ENCODE data around the gene TOM1L2. TPM values are rescaled to one million over a fixed set of nuclear protein-coding genes. Genes with fewer than 3 reads are reported as not detected.

Gene TOM1L2
- total RNA-seq, 2 donors from 2014 or later, result 42.2 to 44.2 TPM

DNA sequence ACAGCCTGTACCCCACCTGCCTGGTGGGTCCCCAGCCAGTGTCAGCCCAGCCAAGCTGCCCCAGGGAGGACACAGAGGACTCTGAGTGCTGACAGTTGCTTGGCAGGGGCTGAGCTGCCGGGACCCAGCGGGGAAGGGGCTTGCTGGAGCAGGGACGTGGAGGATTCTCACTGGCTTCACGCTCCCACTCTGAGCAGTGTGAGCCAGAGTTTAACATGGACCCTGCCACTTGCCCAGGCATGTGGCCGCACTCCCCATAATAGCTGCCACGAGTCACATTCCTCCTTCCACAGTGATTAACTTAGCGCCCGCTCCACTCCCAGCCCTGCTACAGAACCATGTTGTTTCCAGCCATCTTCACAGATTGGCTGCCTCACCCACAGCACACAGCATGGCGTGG is 166.6 kb downstream of the TOM1L2 start:
- H3K9me3 ChIP-seq (ENCODE audit: control insufficient read depth, low read length, poor library complexity, severe bottlenecking), result no peaks in the 10 kb centered on the region
- no peak overlapping the region for H3K4me3 Mint-ChIP-seq
- H3K4me1 Mint-ChIP-seq, result peaks cover 8% of the 10 kb centered on the region
- no peak for ATAC-seq
- peak overlapping the region; percentile 8 for H3K27ac Mint-ChIP-seq
- peaks cover 2% of the 10 kb centered on the region for H3K36me3 Mint-ChIP-seq (ENCODE audit: low read depth)
- no peaks in the 10 kb centered on the region for H3K27me3 Mint-ChIP-seq
- no peak for DNase-seq

DNA sequence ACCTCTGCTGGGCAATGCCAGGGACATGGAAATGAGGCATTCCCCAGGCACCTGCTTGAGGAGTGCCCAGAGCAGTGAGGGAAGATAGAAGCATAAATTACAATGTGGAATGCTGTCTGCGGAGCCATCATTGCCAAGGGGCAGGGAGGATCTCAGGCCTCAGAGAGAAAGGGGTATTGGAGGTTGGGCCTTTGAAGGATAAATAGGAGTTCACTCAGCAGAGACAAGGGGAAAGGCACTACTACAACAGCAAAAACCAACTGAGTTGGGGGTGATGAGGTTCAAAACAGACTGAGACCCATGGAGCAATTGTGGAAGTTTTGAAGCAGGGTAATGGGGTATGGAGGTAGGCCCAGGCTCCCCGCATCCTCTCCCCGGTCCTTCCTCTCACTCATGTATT is 168.2 kb downstream of the TOM1L2 start:
- H3K4me3 Mint-ChIP-seq, result no peak overlapping the region
- no peaks in the 10 kb centered on the region for H3K27me3 Mint-ChIP-seq
- ATAC-seq (no peak), DNase-seq (no peak)
- H3K36me3 Mint-ChIP-seq (ENCODE audit: low read depth), result peaks cover 2% of the 10 kb centered on the region
- H3K4me1 Mint-ChIP-seq, result peaks cover 8% of the 10 kb centered on the region
- peak overlapping the region; percentile 47 for H3K27ac Mint-ChIP-seq
- no peaks in the 10 kb centered on the region for H3K9me3 ChIP-seq (ENCODE audit: control insufficient read depth, low read length, poor library complexity, severe bottlenecking)

DNA sequence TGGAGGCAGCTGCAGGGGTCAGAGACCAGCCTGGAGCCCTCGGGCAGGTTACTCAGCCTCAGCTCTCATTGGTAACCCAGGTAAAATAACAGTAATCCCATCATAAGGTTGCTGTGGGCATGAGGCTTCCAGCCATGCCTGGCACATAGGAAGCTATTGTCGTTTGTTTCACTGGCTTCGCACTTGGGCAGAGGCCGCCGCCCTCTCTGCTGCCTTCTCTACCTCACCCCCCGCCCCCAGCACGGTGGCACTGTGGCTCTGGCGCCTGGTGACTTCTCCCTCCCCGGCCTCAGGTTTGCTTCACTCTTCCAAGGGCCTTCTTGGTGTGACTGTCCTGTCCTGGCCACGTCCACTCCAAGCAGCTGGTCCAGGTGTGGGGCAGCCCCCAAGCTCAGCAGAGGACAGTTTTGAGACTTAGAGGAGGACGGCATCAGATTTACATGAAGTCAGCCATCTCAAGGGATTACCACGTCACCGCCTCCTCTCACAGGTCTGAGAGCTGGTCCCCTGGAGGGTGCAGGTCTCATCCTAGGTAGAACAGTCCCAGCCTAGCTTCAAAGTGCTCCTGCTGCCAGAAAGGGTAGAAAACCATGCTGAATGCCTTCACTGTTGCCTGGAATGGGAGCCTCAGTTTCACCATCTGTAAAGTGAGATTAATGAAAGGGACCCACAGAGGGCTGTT is 170.3 kb downstream of the TOM1L2 start:
- ATAC-seq (no peak), DNase-seq (no peak)
- Mint-ChIP-seq H3K4me3 (no peak overlapping the region), H3K4me1 (peaks cover 5% of the 10 kb centered on the region), H3K27ac (no peak overlapping the region), H3K36me3 (ENCODE audit: low read depth) (peaks cover 2% of the 10 kb centered on the region), H3K27me3 (no peaks in the 10 kb centered on the region)
- H3K9me3 ChIP-seq (ENCODE audit: control insufficient read depth, low read length, poor library complexity, severe bottlenecking), result no peaks in the 10 kb centered on the region

DNA sequence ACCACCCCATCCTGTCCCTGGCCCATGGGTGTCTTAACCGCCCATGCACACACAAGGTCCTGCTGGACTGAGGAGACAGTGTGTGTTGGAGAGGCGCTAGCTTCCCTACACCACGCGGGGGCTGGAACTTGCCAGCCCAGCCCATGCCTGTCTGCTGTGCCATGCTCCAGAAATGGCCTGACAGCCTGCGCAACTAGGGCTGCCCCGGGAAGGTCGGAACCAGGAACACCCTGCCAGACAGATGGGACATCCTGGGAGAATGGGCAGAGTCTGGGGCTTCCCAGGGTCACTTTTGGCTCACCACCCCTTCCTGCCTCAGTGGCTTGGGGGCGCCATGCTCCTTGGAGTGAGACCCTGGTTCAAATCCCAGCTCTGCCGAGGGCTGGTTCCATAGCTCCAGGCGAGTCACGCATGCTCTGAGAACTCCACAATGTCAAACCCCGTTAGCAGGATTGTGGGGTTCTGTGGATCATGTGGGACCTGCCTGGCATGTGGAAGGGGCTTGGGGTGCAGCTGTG is 171.6 kb downstream of the TOM1L2 start:
- Mint-ChIP-seq H3K36me3 (ENCODE audit: low read depth) (peaks cover 2% of the 10 kb centered on the region), H3K4me3 (no peak overlapping the region), H3K27ac (no peak overlapping the region), H3K27me3 (no peaks in the 10 kb centered on the region), H3K4me1 (no peaks in the 10 kb centered on the region)
- DNase-seq (no peak), ATAC-seq (no peak)
- no peaks in the 10 kb centered on the region for H3K9me3 ChIP-seq (ENCODE audit: control insufficient read depth, low read length, poor library complexity, severe bottlenecking)

DNA sequence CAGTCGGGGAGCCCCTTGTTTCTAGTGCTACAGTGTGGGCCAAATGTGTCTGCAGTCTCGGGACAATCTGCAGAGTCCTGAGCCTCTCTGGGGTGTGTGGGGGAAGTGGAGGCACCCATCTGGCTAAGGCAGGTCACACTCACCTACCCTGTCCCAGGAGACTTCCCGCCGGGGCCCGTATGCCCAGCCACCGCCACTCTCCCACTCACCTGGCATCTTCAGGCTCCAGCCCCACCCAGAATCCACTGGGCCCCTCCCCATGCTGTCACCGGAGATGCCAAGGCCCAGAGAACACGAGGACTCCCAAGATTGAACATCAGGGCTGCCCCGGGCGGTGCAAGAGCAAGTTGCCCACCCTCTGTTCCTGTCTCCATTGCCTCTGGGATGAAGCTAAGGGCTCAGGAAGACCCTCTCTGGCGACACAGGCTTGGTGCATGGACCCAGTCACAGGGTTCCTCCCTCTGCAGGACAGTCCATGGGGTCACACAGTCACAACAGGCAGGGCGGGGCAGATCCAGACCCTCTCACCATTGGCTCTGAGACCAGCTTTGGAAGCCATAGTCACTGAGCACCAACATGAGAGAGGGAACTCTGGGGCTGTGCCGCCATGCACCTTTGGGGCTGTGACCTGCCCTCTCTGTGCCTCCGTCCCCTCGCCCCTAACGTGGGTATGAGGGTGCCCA is 173.5 kb downstream of the TOM1L2 start:
- H3K27me3 Mint-ChIP-seq, result no peaks in the 10 kb centered on the region
- H3K4me3 Mint-ChIP-seq, result no peak overlapping the region
- H3K4me1 Mint-ChIP-seq, result peaks cover 4% of the 10 kb centered on the region
- no peak overlapping the region for H3K27ac Mint-ChIP-seq
- ATAC-seq, result no peak
- no peak for DNase-seq
- H3K36me3 Mint-ChIP-seq (ENCODE audit: low read depth), result no peaks in the 10 kb centered on the region
- H3K9me3 ChIP-seq (ENCODE audit: control insufficient read depth, low read length, poor library complexity, severe bottlenecking), result no peaks in the 10 kb centered on the region

DNA sequence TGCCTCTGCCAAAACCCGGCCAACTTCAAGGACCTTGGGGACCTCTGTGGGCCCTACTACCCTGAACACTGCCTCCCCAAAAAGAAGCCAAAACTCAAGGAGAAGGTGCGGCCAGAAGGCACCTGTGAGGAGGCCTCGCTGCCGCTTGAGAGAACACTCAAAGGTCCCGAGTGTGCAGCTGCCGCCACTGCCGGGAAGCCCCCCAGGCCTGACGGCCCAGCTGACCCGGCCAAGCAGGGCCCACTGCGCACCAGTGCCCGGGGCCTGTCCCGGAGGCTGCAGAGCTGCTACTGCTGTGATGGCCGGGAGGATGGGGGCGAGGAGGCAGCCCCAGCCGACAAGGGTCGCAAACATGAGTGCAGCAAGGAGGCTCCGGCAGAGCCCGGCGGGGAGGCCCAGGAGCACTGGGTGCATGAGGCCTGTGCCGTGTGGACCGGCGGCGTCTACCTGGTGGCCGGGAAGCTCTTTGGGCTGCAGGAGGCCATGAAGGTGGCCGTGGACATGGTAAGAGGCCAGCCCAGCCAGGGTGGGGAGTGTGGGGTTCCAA is 174.1 kb downstream of the TOM1L2 start:
- Mint-ChIP-seq H3K36me3 (ENCODE audit: low read depth) (no peaks in the 10 kb centered on the region), H3K27ac (no peak overlapping the region), H3K27me3 (no peaks in the 10 kb centered on the region), H3K4me3 (no peak overlapping the region), H3K4me1 (peaks cover 9% of the 10 kb centered on the region)
- DNase-seq, result no peak
- no peaks in the 10 kb centered on the region for H3K9me3 ChIP-seq (ENCODE audit: control insufficient read depth, low read length, poor library complexity, severe bottlenecking)
- ATAC-seq, result no peak

DNA sequence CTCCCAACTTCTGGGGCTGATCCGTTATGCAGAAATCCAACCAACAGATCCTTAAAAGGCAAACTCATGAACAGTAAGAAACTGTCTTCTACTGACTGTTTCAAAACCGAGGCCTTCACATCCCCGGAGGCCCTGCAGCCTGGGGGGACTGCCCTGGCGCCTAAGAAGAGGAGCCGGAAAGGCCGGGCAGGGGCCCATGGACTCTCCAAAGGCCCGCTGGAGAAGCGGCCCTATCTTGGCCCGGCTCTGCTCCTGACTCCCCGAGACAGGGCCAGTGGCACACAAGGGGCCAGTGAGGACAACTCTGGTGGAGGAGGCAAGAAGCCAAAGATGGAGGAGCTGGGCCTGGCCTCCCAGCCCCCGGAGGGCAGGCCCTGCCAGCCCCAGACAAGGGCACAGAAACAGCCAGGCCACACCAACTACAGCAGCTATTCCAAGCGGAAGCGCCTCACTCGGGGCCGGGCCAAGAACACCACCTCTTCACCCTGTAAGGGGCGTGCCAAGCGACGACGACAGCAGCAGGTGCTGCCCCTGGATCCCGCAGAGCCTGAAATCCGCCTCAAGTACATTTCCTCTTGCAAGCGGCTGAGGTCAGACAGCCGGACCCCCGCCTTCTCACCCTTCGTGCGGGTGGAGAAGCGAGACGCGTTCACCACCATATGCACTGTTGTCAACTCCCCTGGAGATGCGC is 174.9 kb downstream of the TOM1L2 start:
- no peak for DNase-seq
- H3K4me1 Mint-ChIP-seq, result peaks cover 12% of the 10 kb centered on the region
- no peak overlapping the region for H3K4me3 Mint-ChIP-seq
- H3K27me3 Mint-ChIP-seq, result no peaks in the 10 kb centered on the region
- no peaks in the 10 kb centered on the region for H3K9me3 ChIP-seq (ENCODE audit: control insufficient read depth, low read length, poor library complexity, severe bottlenecking)
- ATAC-seq, result no peak
- no peaks in the 10 kb centered on the region for H3K36me3 Mint-ChIP-seq (ENCODE audit: low read depth)
- H3K27ac Mint-ChIP-seq, result no peak overlapping the region

DNA sequence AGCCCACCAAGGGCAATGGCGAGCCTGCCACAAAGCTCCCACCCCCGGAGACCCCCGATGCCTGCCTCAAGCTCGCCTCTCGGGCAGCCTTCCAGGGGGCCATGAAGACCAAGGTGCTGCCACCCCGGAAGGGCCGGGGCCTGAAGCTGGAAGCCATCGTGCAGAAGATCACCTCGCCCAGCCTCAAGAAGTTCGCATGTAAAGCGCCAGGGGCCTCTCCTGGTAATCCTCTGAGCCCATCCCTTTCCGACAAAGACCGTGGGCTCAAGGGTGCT is 175.5 kb downstream of the TOM1L2 start:
- Mint-ChIP-seq H3K4me3 (no peak overlapping the region), H3K27me3 (no peaks in the 10 kb centered on the region), H3K36me3 (ENCODE audit: low read depth) (no peaks in the 10 kb centered on the region), H3K27ac (no peak overlapping the region), H3K4me1 (peaks cover 17% of the 10 kb centered on the region)
- DNase-seq (no peak), ATAC-seq (no peak)
- no peaks in the 10 kb centered on the region for H3K9me3 ChIP-seq (ENCODE audit: control insufficient read depth, low read length, poor library complexity, severe bottlenecking)

DNA sequence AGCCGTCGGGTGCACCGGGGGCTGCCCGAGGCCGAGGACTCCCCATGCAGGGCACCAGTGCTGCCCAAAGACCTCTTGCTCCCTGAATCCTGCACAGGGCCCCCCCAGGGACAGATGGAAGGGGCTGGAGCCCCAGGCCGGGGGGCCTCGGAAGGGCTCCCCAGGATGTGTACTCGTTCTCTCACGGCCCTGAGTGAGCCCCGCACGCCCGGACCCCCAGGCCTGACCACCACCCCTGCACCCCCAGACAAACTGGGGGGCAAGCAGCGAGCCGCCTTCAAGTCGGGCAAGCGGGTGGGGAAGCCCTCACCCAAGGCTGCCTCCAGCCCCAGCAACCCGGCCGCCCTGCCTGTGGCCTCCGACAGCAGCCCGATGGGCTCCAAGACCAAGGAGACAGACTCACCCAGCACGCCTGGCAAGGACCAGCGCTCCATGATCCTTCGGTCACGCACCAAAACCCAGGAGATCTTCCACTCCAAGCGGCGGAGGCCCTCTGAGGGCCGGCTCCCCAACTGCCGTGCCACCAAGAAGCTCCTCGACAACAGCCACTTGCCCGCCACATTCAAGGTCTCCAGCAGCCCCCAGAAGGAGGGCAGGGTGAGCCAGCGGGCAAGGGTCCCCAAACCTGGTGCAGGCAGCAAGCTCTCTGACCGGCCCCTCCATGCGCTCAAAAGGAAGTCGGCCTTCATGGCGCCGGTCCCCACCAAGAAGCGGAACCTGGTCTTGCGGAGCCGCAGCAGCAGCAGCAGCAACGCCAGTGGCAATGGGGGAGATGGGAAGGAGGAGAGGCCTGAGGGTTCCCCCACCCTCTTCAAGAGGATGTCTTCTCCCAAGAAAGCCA is 176.0 kb downstream of the TOM1L2 start:
- Mint-ChIP-seq H3K27ac (no peak overlapping the region), H3K4me3 (no peak overlapping the region), H3K36me3 (ENCODE audit: low read depth) (no peaks in the 10 kb centered on the region), H3K4me1 (peaks cover 20% of the 10 kb centered on the region), H3K27me3 (no peaks in the 10 kb centered on the region)
- ATAC-seq, result no peak
- H3K9me3 ChIP-seq (ENCODE audit: control insufficient read depth, low read length, poor library complexity, severe bottlenecking), result no peaks in the 10 kb centered on the region
- DNase-seq, result no peak

DNA sequence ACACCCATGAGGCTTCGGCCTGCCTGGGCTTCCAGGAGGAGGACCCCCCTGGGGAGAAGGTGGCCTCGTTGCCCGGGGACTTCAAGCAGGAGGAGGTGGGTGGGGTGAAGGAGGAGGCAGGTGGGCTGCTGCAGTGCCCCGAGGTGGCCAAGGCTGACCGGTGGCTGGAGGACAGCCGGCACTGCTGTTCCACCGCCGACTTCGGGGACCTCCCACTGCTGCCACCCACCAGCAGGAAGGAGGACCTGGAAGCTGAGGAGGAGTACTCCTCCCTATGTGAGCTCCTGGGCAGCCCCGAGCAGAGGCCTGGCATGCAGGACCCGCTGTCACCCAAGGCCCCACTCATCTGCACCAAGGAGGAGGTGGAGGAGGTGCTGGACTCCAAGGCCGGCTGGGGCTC is 176.9 kb downstream of the TOM1L2 start:
- no peaks in the 10 kb centered on the region for H3K9me3 ChIP-seq (ENCODE audit: control insufficient read depth, low read length, poor library complexity, severe bottlenecking)
- DNase-seq (no peak), ATAC-seq (no peak)
- no peak overlapping the region for H3K4me3 Mint-ChIP-seq
- peaks cover 20% of the 10 kb centered on the region for H3K4me1 Mint-ChIP-seq
- H3K36me3 Mint-ChIP-seq (ENCODE audit: low read depth), result no peaks in the 10 kb centered on the region
- no peak overlapping the region for H3K27ac Mint-ChIP-seq
- no peaks in the 10 kb centered on the region for H3K27me3 Mint-ChIP-seq

DNA sequence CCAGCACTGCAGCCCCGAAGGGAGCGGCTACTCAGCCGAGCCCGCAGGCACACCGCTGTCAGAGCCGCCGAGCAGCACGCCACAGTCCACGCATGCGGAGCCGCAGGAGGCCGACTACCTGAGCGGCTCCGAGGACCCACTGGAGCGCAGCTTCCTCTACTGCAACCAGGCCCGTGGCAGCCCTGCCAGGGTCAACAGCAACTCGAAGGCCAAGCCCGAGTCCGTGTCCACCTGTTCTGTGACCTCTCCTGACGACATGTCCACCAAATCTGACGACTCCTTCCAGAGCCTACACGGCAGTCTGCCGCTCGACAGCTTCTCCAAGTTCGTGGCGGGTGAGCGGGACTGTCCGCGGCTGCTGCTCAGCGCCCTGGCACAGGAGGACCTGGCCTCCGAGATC is 177.8 kb downstream of the TOM1L2 start:
- DNase-seq (no peak), ATAC-seq (no peak)
- Mint-ChIP-seq H3K27ac (peak overlapping the region; percentile 82), H3K4me1 (peaks cover 23% of the 10 kb centered on the region), H3K27me3 (no peaks in the 10 kb centered on the region), H3K36me3 (ENCODE audit: low read depth) (no peaks in the 10 kb centered on the region), H3K4me3 (no peak overlapping the region)
- H3K9me3 ChIP-seq (ENCODE audit: control insufficient read depth, low read length, poor library complexity, severe bottlenecking), result no peaks in the 10 kb centered on the region

All from T-helper 17 cell (primary cell).